Prostate gland (tissue), 2 donors: ENCODE data around the gene LTBP3.

Experiments used
- CTCF ChIP-seq, 4 experiments: fragments of 200-600 bp in 2 of 4; fragments of 450-650 bp in 2 of 4; sonication (generic) in 2 of 4; IDR thresholded peaks; 1 replicate in 3 of 4; 2 replicates in 1 of 4; pipeline ENCODE4 v1.5.1; 2016 to 2019; ENCODE audit warnings: antibody characterized with exemption in 4 of 4, mild to moderate bottlenecking in 2 of 4, moderate library complexity in 2 of 4
- POLR2A ChIP-seq: fragments of 450-650 bp; IDR thresholded peaks from one replicate; pipeline ENCODE4 v1.6.1; 2016; ENCODE audit warnings: antibody characterized with exemption, mild to moderate bottlenecking

DNA sequence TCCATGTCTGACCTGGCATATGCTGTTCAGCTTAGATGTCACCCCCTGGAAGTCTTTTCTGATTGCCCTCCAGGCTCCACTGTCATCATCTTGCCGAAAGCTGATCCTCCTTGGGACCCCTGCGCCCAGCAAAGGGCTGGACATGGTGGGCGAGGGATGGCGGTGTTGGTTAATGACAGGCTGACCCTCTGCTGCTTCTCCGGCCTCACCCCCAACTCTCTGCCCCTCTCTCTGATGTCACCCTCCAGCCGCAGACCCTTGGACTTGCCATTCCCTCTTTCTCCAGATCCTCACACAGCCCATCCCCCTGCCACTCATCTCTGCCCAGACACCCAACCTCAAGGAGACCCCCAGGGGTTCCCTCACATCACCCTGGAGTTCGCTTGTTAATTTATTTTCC, 20.0 kb upstream of the LTBP3 start:
- TF ChIP-seq POLR2A (no peak), CTCF (IDR thresholded peaks at IDR 0.05) (no peak)
